IPS-18a (cell line): ENCODE measurements around the gene HOXD9.

Experiments
- H3K27ac ChIP-seq: one replicate; pipeline ENCODE4 v1.5.1; 2013; ENCODE audit warnings: low read length
- H3K27me3 ChIP-seq: one replicate; pipeline ENCODE4 v1.6.1; 2013; ENCODE audit warnings: mild to moderate bottlenecking, low read length; ENCODE audit not compliant: control insufficient read depth, insufficient read depth
- H3K36me3 ChIP-seq: one replicate; pipeline ENCODE4 v1.6.1; 2013; ENCODE audit warnings: low read depth, low read length; ENCODE audit not compliant: control insufficient read depth
- H3K4me1 ChIP-seq: one replicate; pipeline ENCODE4 v1.6.1; 2013; ENCODE audit warnings: low read depth, low read length; ENCODE audit not compliant: control insufficient read depth
- H3K4me3 ChIP-seq: one replicate; pipeline ENCODE4 v1.5.1; 2013; ENCODE audit warnings: low read length
- H3K9ac ChIP-seq: one replicate; pipeline ENCODE4 v1.6.1; 2013; ENCODE audit warnings: mild to moderate bottlenecking, low read length, moderate library complexity
- H3K9me3 ChIP-seq: one replicate; pipeline ENCODE4 v1.6.1; 2013; ENCODE audit warnings: low read depth, low read length; ENCODE audit not compliant: control insufficient read depth

Gene HOXD9

DNA sequence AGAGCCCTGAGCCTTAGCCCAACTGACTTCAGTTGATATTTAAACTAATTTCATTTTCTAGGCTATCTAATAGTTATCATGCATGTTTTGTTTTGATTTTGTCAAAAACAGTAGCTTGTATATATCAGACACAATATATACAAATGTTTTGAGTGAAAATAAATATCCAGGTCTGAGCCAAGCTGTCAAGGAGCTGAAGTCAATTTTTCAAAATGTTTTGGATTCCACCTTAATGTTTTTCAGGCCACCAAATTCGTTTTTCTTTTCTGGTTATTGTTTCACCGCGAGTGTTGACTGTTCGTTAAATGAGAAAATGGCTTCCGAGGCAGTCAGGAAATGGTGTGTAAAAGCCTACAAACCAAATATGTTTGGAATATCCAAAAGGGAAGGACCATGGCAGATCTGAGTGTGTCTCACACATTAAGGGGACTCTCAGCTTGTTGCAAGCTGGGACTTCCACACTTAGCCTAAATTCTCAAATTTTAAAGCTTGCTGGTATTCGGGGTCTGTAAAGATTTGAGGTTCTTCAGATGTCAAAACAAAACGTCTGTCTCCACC is 20.1 kb upstream of the HOXD9 start:
- peaks cover 100% of the 10 kb centered on the region for H3K27me3 ChIP-seq
- H3K9me3 ChIP-seq: no peaks in the 10 kb centered on the region
- H3K36me3 ChIP-seq: no peaks in the 10 kb centered on the region
- no peak overlapping the region for H3K27ac ChIP-seq
- H3K4me1 ChIP-seq: peaks cover 17% of the 10 kb centered on the region
- no peak overlapping the region for H3K4me3 ChIP-seq
- H3K9ac ChIP-seq: no peak overlapping the region

- H3K36me3 ChIP-seq: no peaks in the 10 kb centered on the region
- peaks cover 99% of the 10 kb centered on the region for H3K27me3 ChIP-seq
- no peaks in the 10 kb centered on the region for H3K9me3 ChIP-seq
- no peak overlapping the region for H3K4me3 ChIP-seq
- H3K4me1 ChIP-seq: peaks cover 12% of the 10 kb centered on the region
- H3K9ac ChIP-seq: no peak overlapping the region
- no peak overlapping the region for H3K27ac ChIP-seq
These were observed 19.3 kb upstream of the HOXD9 start for GRCh38 chr2:176103194-176103593.

GRCh38 chr2:176103742-176104315 is 18.7 kb upstream of the HOXD9 start:
- H3K4me1 ChIP-seq: peaks cover 8% of the 10 kb centered on the region
- H3K27me3 ChIP-seq: peaks cover 99% of the 10 kb centered on the region
- H3K4me3 ChIP-seq: no peak overlapping the region

DNA sequence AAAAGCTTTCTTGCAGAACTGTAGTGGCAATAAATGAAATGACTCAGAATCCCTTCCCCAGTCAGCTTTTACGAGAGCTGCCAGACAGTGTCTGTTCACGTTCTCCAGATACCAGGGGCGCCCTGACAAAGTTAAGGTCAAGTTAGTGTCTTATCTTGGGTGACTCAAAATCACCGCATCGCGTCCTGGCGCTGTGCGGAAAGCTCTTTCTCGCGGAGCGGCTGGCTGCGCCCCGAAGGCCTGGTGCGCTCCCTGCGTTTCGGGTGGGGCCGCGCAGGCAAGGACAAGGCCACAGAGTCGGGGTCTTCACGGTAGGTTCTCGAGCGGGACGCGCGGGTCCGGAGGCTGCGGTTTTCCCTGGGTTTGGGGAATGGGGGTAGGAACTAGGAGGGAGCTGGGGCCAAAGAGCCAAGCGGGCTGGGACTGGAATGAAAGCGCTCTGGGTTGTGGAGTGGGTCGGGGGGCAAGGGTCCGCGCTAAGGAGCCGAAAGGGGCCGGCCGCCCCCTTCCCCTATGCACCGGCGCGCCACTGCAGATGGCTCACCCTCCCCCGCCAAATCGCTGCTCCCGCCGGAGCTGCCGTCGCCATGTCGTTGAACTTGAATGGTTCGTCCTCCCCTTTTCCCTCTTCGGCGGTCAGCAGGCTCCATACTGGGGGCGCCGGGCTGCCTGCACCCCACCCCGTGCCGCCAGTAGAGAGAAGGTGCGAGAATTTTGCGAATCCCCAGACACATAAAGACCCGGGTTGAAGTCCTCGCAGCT is 18.0 kb upstream of the HOXD9 start:
- H3K27me3 ChIP-seq: peaks cover 99% of the 10 kb centered on the region
- peaks cover 5% of the 10 kb centered on the region for H3K4me1 ChIP-seq
- no peak overlapping the region for H3K4me3 ChIP-seq
- H3K9ac ChIP-seq: no peak overlapping the region
- no peaks in the 10 kb centered on the region for H3K9me3 ChIP-seq
- H3K27ac ChIP-seq: no peak overlapping the region
- H3K36me3 ChIP-seq: no peaks in the 10 kb centered on the region

More at GRCh38 chr2:176103742-176104315, 18.7 kb upstream of the HOXD9 start:
- no peak overlapping the region for H3K27ac ChIP-seq
- H3K9ac ChIP-seq: no peak overlapping the region
- no peaks in the 10 kb centered on the region for H3K36me3 ChIP-seq
- H3K9me3 ChIP-seq: no peaks in the 10 kb centered on the region

DNA sequence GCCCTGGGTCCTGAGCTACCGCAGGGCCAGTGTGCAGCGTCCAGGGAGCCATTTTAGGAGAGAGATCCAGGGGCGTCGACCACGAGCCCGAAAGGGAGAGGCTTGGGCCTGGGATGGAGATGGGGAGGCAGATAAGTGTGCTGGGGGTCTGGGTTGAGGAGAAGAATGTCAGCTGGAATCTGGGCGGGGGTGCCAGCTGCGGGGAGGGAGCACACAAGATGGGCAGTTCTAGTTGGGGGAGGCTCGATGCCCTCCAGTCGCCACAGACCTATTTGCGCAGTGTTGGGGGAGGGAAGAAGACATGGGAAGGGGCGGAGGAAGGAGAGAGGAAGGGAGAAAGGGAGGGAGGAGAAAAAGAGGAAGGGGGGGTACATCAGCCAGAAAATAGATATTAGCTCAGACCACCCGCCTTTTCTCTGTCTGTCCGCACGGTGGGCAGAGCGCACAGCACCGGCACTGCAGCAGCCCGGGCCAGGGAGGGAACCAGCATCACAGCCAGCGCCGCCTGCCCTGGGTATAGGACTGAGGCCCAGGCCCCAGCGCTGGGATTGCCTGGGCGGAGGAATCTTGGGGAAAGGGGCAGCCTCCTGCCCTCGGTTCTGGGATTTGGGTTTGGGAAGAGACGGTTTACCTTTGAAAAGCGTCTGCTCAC is 17.3 kb upstream of the HOXD9 start:
- peaks cover 5% of the 10 kb centered on the region for H3K4me1 ChIP-seq
- H3K9ac ChIP-seq: no peak overlapping the region
- H3K36me3 ChIP-seq: no peaks in the 10 kb centered on the region
- no peak overlapping the region for H3K27ac ChIP-seq
- no peak overlapping the region for H3K4me3 ChIP-seq
- peaks cover 99% of the 10 kb centered on the region for H3K27me3 ChIP-seq
- no peaks in the 10 kb centered on the region for H3K9me3 ChIP-seq

GRCh38 chr2:176105730-176106580 is 16.6 kb upstream of the HOXD9 start:
- peaks cover 99% of the 10 kb centered on the region for H3K27me3 ChIP-seq
- no peak overlapping the region for H3K9ac ChIP-seq

DNA sequence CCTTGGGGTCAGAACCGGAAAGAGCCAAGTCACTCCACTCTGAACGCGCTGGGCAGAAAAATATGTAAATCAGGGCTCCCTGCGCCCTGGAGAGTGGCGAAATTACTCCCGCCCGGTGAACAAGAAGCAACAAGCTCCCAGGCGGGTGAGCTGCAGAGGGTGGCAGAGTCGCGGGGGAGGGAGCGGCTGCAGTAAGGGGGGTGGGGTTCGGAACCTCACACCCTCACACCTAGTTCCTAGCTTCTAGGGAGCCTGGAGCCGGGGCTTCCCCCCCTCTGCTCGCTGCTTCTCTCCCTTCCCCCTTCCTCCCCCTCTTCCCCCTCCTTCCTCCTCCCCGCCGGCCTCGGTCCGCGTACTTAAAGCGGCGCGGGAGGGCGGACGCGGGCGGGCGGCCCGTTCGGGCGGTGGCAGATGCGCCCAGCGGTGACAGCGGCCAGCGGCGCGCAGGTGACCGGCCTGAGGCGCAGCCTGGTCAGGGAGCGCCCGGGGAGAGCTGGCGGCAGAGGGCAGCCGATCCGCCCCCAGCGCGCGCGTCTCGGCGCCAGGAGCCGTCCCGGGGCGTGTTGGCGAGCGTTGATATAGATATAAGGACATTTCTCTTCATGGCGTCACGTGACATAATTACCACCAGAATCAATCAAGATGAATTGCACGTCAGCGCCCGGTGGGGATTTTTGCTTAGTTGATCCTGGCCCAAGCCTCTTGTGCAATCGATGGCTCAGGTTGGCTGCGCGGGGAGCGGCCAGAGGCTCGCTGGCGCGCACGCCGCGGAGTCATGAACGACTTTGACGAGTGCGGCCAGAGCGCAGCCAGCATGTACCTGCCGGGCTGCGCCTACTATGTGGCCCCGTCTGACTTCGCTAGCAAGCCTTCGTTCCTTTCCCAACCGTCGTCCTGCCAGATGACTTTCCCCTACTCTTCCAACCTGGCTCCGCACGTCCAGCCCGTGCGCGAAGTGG is 15.7 kb upstream of the HOXD9 start, which contains the start of gene HOXD11:
TSS of gene HOXD11 (plus strand) at position 700 of the 959 bp plus-strand sequence. CDS start at position 776, 76 bp downstream.
- H3K9me3 ChIP-seq: no peaks in the 10 kb centered on the region
- no peaks in the 10 kb centered on the region for H3K36me3 ChIP-seq
- H3K27ac ChIP-seq: no peak within 1 kb of the TSS
- peaks cover 5% of the 10 kb centered on the region for H3K4me1 ChIP-seq
- H3K9ac ChIP-seq: no peak within 1 kb of the TSS
- peak within 1 kb of the TSS; percentile 22 for H3K4me3 ChIP-seq
- peaks cover 99% of the 10 kb centered on the region for H3K27me3 ChIP-seq

More at GRCh38 chr2:176105730-176106580, 16.6 kb upstream of the HOXD9 start:
- Histone ChIP-seq H3K4me3 (no peak overlapping the region), H3K4me1 (peaks cover 5% of the 10 kb centered on the region), H3K36me3 (no peaks in the 10 kb centered on the region), H3K9me3 (no peaks in the 10 kb centered on the region), H3K27ac (no peak overlapping the region)

GRCh38 chr2:176107731-176108181 is 14.8 kb upstream of the HOXD9 start:
- Histone ChIP-seq H3K36me3 (no peaks in the 10 kb centered on the region), H3K9ac (no peak overlapping the region), H3K4me1 (peaks cover 5% of the 10 kb centered on the region), H3K4me3 (no peak overlapping the region), H3K9me3 (no peaks in the 10 kb centered on the region), H3K27me3 (peaks cover 99% of the 10 kb centered on the region), H3K27ac (no peak overlapping the region)

DNA sequence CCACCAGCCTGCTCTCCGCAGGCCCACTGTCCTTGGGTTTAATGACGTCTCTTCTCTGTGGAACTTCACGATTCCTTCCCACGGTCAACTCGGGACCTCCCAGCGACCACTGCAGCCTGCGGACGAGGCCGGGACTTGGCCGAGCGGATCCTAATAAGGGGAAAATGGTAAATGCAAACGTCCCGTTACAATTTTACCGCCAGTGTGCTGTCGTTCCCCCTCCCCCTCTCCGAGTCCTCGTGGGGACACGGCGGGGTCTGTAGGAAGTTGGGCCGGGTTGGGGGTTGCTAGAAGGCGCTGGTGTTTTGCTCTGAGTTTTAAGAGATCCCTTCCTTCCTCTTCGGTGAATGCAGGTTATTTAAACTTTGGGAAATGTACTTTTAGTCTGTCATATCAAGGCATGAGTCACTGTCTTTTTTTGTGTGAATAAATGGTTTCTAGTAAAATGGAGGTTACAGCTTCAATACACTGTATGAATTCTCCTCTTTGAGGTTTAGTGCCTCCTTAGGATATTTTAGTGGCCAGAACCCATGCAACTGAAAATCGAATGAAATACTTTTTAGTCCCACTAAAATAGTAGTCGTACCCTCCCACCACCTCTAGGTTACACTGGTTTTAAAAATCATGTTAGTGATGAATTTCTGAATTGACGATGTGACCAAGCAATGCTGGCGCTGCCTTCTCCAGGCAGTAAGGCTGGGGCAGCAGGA is 13.2 kb upstream of the HOXD9 start:
- Histone ChIP-seq H3K36me3 (no peaks in the 10 kb centered on the region), H3K4me1 (no peaks in the 10 kb centered on the region), H3K9me3 (no peaks in the 10 kb centered on the region), H3K4me3 (no peak overlapping the region), H3K27me3 (peaks cover 99% of the 10 kb centered on the region), H3K9ac (no peak overlapping the region), H3K27ac (no peak overlapping the region)

DNA sequence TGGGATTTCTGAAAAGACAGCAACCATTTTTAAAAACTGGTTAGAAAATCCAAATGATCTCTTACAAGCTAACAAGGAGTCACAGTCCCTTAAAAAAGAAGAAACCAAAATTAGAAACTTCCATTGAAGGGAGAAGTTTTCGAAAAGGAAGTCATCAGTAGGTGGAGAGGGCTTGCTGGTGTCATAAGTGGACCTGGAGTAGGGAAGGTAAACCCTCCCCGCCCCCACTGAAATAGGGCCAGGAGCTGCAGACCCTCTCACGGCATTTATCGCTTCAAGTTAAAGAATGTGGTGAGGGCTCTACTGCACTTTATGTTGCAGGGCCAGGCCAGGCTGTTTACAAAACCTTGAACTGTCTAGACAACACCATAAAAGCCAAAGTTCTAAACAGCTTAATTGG is 12.6 kb upstream of the HOXD9 start:
- Histone ChIP-seq H3K9me3 (no peaks in the 10 kb centered on the region), H3K27me3 (peaks cover 99% of the 10 kb centered on the region), H3K9ac (no peak overlapping the region), H3K27ac (no peak overlapping the region), H3K36me3 (no peaks in the 10 kb centered on the region), H3K4me3 (no peak overlapping the region), H3K4me1 (no peaks in the 10 kb centered on the region)
